Measurements from ENCODE around the gene SNTN.

DNA sequence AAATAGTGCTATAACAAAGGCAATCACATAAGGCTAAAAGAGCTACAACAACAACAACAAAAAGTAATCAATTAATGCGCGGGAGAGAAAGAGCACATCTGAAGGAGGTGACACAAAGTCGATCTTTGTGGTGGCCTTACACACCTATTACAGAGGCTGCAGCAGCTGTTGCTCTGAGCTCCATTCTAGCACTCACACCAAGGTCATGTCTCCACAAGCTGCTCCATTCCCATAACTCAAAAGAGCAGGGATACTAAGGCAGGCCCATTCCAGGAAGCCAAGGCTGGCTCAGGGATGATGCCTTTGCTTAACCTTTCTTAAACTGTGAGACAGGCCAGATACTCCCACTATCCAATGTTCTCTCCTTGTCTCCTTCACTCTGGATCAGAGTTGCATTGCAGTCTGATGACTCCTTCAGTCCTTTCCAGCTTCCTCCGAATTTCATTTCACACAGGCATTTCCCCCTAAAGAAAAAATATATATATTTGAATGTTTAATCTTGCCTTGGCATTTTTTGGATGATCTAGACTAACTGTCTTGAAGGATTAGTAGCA is 52.7 kb downstream of the SNTN start:
- TF ChIP-seq, protein P1, sequence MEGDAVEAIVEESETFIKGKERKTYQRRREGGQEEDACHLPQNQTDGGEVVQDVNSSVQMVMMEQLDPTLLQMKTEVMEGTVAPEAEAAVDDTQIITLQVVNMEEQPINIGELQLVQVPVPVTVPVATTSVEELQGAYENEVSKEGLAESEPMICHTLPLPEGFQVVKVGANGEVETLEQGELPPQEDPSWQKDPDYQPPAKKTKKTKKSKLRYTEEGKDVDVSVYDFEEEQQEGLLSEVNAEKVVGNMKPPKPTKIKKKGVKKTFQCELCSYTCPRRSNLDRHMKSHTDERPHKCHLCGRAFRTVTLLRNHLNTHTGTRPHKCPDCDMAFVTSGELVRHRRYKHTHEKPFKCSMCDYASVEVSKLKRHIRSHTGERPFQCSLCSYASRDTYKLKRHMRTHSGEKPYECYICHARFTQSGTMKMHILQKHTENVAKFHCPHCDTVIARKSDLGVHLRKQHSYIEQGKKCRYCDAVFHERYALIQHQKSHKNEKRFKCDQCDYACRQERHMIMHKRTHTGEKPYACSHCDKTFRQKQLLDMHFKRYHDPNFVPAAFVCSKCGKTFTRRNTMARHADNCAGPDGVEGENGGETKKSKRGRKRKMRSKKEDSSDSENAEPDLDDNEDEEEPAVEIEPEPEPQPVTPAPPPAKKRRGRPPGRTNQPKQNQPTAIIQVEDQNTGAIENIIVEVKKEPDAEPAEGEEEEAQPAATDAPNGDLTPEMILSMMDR (IDR thresholded peaks at IDR 0.05), result no peak
- no peak for TF ChIP-seq POLR2AphosphoS5 (IDR thresholded peaks at IDR 0.05)

All from esophagus muscularis mucosa (tissue), 3 donors.